Fibroblast of lung (primary cell): ENCODE measurements around the gene PRR16. TPM values are rescaled to one million over a fixed set of nuclear protein-coding genes. Genes with fewer than 3 reads are reported as not detected.

Experiments
- DNase-seq, 2 donors: peaks; one replicate each; pipeline versions ENCODE4 v3.0.0 to v3.0.0-alpha.2; 2010; ENCODE audit warnings: low read depth in 2 of 2
- H2AFZ ChIP-seq: 2 replicates; pipeline ENCODE4 v1.5.1; 2012; ENCODE audit warnings: low read length, control low read depth, inconsistent platforms
- H3K27ac ChIP-seq: 2 replicates; pipeline ENCODE4 v1.5.1; 2011; ENCODE audit warnings: low read length, control low read depth; ENCODE audit not compliant: insufficient read depth
- H3K27me3 ChIP-seq: 2 replicates; pipeline ENCODE4 v1.5.1; 2011; ENCODE audit warnings: mild to moderate bottlenecking, low read length; ENCODE audit not compliant: control insufficient read depth, insufficient read depth
- H3K36me3 ChIP-seq: 2 replicates; pipeline ENCODE4 v1.5.1; 2011; ENCODE audit warnings: low read length; ENCODE audit not compliant: control insufficient read depth, insufficient read depth
- H3K4me1 ChIP-seq: 2 replicates; pipeline ENCODE4 v1.5.1; 2011; ENCODE audit warnings: low read length; ENCODE audit not compliant: control insufficient read depth, insufficient read depth; ENCODE audit errors: extremely low read depth
- H3K4me2 ChIP-seq: 2 replicates; pipeline ENCODE4 v1.5.1; 2011; ENCODE audit warnings: low read length, control low read depth; ENCODE audit not compliant: insufficient read depth; ENCODE audit errors: extremely low read depth
- H3K4me3 ChIP-seq, 4 experiments: fragments of 200-600 bp in 1 of 4; sonication (generic) in 1 of 4; replicated peaks in 1 of 4; 2 replicates each; pipeline ENCODE4 v1.5.1; 2011 to 2016; ENCODE audit warnings: low read length in 4 of 4, low read depth in 3 of 4, mild to moderate bottlenecking in 3 of 4, control low read depth in 2 of 4, inconsistent platforms in 1 of 4, mixed read lengths in 1 of 4; ENCODE audit not compliant: insufficient read depth in 1 of 4; ENCODE audit errors: control extremely low read depth in 1 of 4
- H3K79me2 ChIP-seq: 2 replicates; pipeline ENCODE4 v1.5.1; 2012; ENCODE audit warnings: mild to moderate bottlenecking, low read length, inconsistent platforms; ENCODE audit not compliant: control insufficient read depth, insufficient read depth
- H3K9ac ChIP-seq: 2 replicates; pipeline ENCODE4 v1.5.1; 2011; ENCODE audit warnings: mild to moderate bottlenecking, low read length, control low read depth; ENCODE audit not compliant: insufficient read depth
- H3K9me3 ChIP-seq: 2 replicates; pipeline ENCODE4 v1.5.1; 2012; ENCODE audit warnings: low read depth, low read length; ENCODE audit not compliant: control insufficient read depth, insufficient read depth
- H4K20me1 ChIP-seq: 2 replicates; pipeline ENCODE4 v1.5.1; 2011; ENCODE audit warnings: low read length; ENCODE audit not compliant: control insufficient read depth, insufficient read depth; ENCODE audit errors: extremely low read depth
- CTCF ChIP-seq, 2 donors: IDR thresholded peaks in 1 of 2; conservative IDR thresholded peaks in 1 of 2; 1 replicate in 1 of 2; 2 replicates in 1 of 2; pipeline ENCODE4 v1.5.1; 2011 to 2012; ENCODE audit warnings: low read length in 2 of 2, control low read depth in 1 of 2, inconsistent platforms in 1 of 2, low read depth in 1 of 2, mild to moderate bottlenecking in 1 of 2
- EZH2 ChIP-seq: IDR thresholded peaks from 2 replicates; pipeline ENCODE4 v1.5.1; 2012; ENCODE audit warnings: low read length, control low read depth, mild to moderate bottlenecking; ENCODE audit errors: missing control alignments
- polyA plus RNA-seq, 2 donors: library from polyadenylated mRNA; depleted of rRNA in 1 of 2; stranded (reverse) in 1 of 2; unstranded in 1 of 2; fragments of >200 nt; gene quantifications; 2 replicates each; pipeline ENCODE4 v1.2.1, GENCODE V29; 2011 to 2012; ENCODE audit warnings: missing spikeins in 1 of 2
- total RNA-seq: library from RNA; depleted of rRNA; stranded (reverse); fragments of >200 nt; gene quantifications from 2 replicates; pipeline ENCODE4 v1.2.1, GENCODE V29; 2014

PRR16 gene
- total and polyA plus RNA-seq, 2 donors (not counting 1 experiment from before 2014, with no cell fraction given): 7.3 to 44.6 TPM

DNA sequence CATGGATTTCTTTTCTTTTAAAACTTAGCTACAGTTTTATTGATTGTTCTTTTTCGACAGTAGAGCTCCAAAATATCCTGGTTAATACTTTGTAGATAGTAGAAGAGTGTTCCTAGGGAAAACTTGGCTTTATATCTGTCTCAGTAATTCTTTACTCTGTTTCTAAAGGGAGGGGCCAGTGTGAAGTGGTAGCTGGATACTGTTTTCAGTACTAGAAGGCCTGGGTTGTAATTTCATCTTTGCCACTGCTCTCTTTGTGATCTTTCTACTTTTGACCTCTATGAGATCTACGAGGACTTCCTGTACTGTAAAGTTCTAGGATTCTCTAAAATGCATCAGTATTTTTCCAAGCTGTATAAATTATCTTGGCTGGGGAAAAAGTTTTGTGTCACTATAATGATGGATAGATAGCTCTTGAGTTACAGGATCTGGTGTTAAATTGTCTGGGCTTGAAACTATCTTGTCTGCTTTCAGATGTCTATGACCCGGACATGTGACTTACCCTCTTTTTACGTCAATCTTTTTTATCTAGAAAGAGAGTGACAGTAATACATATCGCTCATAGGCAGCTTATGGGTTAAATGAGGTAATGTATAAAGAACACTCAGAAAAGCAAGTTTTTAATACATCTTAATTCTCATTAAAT, 53.6 kb downstream of the PRR16 start:
- Histone ChIP-seq H3K36me3 (no peaks in the 10 kb centered on the region), H4K20me1 (no peaks in the 10 kb centered on the region), H3K4me2 (no peak overlapping the region), H3K27ac (no peak overlapping the region), H3K4me1 (no peaks in the 10 kb centered on the region), H3K9me3 (no peaks in the 10 kb centered on the region), H3K79me2 (peaks cover 4% of the 10 kb centered on the region), H2AFZ (no peak overlapping the region), H3K4me3 (no peak overlapping the region), H3K27me3 (no peaks in the 10 kb centered on the region), H3K9ac (no peak overlapping the region)
- no peak for TF ChIP-seq EZH2
- no peak for TF ChIP-seq CTCF (conservative IDR thresholded peaks at IDR 0.05 in 1 of 2, IDR thresholded peaks at IDR 0.05 in 1 of 2; ENCODE audit: low read depth in 1 of 2, low read length in 2 of 2)
- no peak for DNase-seq

DNA sequence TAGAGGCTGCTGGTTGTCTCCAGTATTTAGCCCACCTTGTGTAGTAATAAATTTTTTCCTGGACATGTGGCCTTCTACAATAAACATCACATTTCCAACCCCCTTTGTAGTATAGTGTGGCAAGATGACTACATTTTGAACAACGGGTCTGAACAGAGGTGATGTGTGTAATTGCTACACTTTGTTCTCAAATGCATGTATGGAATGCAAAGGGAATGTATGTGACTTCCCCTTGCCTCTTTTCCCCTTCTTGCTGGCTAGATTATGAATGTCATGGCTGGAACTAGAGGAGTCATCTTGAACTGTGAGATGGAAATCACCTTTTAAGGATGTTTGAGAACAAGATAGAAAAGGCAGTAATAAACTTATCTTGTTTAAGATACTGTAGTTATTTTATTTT, 54.5 kb downstream of the PRR16 start:
- Histone ChIP-seq H3K9me3 (no peaks in the 10 kb centered on the region), H3K27me3 (no peaks in the 10 kb centered on the region), H4K20me1 (no peaks in the 10 kb centered on the region), H3K4me2 (no peak overlapping the region), H3K4me3 (no peak overlapping the region), H3K36me3 (no peaks in the 10 kb centered on the region), H3K4me1 (no peaks in the 10 kb centered on the region), H3K9ac (no peak overlapping the region), H2AFZ (no peak overlapping the region), H3K79me2 (peaks cover 2% of the 10 kb centered on the region), H3K27ac (no peak overlapping the region)
- DNase-seq: no peak
- TF ChIP-seq CTCF (conservative IDR thresholded peaks at IDR 0.05 in 1 of 2, IDR thresholded peaks at IDR 0.05 in 1 of 2; ENCODE audit: low read depth in 1 of 2, low read length in 2 of 2) (no peak), EZH2 (no peak)

DNA sequence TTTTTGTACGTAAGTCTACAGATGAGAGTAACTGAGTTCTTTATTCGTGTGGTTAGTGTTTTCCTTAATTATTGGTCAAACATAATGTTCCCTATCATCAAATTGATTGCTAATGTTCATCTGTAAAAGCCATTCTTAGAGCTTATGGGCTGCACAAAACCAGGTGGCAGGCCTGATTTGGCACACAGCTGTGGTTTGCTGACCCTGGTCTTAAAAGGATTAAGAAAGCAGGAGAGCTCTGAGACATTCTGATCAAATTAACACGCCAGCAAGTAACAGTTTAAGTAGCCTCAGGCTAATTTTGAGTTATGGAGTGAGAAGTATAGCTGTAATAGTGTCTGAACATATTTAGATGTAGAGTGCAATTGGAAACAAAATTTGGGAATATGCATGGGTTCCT, 63.2 kb downstream of the PRR16 start:
- Histone ChIP-seq H3K9me3 (no peaks in the 10 kb centered on the region), H3K79me2 (no peaks in the 10 kb centered on the region), H3K4me3 (no peak overlapping the region), H3K4me2 (no peak overlapping the region), H2AFZ (no peak overlapping the region), H3K36me3 (no peaks in the 10 kb centered on the region), H3K9ac (no peak overlapping the region), H3K27me3 (no peaks in the 10 kb centered on the region), H3K4me1 (no peaks in the 10 kb centered on the region), H3K27ac (no peak overlapping the region), H4K20me1 (no peaks in the 10 kb centered on the region)
- no peak for DNase-seq
- TF ChIP-seq CTCF (conservative IDR thresholded peaks at IDR 0.05 in 1 of 2, IDR thresholded peaks at IDR 0.05 in 1 of 2; ENCODE audit: low read depth in 1 of 2, low read length in 2 of 2) (no peak), EZH2 (no peak)
